ENCODE measurements around the gene CELF2.

GRCh38 chr10:11359869-11360268 lies 342.2 kb downstream of the CELF2 start:
- TF ChIP-seq CTCF (IDR thresholded peaks at IDR 0.05) (no peak), EZH2phosphoT487 (IDR thresholded peaks at IDR 0.05) (no peak)
